Retinal pigment epithelial cell (primary cell): ENCODE data around the gene LHPP.

Experiments
- DNase-seq: peaks from one replicate; pipeline ENCODE4 v3.0.0-alpha.2; 2010; ENCODE audit warnings: low read depth
- H3K4me3 ChIP-seq: 2 replicates; pipeline ENCODE4 v1.5.1; 2011; ENCODE audit warnings: mild to moderate bottlenecking, low read length, control low read depth, moderate library complexity
- TF ChIP-seq, protein P1 (sequence below): conservative IDR thresholded peaks from 2 replicates; pipeline ENCODE4 v1.5.1; 2011; ENCODE audit warnings: low read depth, low read length, control low read depth, inconsistent platforms

Gene LHPP, protein sequence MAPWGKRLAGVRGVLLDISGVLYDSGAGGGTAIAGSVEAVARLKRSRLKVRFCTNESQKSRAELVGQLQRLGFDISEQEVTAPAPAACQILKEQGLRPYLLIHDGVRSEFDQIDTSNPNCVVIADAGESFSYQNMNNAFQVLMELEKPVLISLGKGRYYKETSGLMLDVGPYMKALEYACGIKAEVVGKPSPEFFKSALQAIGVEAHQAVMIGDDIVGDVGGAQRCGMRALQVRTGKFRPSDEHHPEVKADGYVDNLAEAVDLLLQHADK

DNA sequence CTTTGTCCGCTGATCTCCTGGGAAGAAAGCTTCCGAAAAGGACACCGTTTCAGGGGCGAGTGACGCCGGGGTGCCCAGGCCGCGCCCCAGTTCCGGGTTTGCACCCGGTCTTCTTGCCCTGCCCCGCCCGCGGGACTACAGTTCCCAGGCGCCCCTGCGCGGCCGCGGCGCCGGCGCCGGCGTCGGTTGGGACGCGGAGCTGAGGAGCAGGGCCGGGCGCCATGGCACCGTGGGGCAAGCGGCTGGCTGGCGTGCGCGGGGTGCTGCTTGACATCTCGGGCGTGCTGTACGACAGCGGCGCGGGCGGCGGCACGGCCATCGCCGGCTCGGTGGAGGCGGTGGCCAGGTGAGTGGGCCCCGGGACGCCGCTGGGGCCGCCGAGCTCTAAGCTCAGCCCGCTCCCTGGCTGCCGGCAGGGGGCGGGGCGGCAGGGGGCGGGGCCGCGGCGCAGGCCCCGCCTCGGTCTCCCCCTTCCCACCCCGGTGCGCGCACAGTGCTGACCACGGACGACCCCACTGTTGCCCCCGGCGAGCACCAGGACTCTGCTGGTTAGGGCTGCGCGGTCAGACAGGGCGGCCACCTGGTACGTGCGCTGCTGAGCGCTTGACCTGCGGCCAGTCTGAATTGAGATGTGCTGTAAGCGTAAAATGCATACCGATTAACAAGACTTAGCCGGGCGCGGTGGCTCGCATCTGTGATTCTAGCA lies at the start of gene LHPP:
TSS of gene LHPP (plus strand) at position 182 of the 706 bp plus-strand sequence. CDS start at position 222, 40 bp downstream.
- no peak for DNase-seq
- TF ChIP-seq, protein P1, sequence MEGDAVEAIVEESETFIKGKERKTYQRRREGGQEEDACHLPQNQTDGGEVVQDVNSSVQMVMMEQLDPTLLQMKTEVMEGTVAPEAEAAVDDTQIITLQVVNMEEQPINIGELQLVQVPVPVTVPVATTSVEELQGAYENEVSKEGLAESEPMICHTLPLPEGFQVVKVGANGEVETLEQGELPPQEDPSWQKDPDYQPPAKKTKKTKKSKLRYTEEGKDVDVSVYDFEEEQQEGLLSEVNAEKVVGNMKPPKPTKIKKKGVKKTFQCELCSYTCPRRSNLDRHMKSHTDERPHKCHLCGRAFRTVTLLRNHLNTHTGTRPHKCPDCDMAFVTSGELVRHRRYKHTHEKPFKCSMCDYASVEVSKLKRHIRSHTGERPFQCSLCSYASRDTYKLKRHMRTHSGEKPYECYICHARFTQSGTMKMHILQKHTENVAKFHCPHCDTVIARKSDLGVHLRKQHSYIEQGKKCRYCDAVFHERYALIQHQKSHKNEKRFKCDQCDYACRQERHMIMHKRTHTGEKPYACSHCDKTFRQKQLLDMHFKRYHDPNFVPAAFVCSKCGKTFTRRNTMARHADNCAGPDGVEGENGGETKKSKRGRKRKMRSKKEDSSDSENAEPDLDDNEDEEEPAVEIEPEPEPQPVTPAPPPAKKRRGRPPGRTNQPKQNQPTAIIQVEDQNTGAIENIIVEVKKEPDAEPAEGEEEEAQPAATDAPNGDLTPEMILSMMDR: no peak
- peak within 1 kb of the TSS; percentile 80 for H3K4me3 ChIP-seq

DNA sequence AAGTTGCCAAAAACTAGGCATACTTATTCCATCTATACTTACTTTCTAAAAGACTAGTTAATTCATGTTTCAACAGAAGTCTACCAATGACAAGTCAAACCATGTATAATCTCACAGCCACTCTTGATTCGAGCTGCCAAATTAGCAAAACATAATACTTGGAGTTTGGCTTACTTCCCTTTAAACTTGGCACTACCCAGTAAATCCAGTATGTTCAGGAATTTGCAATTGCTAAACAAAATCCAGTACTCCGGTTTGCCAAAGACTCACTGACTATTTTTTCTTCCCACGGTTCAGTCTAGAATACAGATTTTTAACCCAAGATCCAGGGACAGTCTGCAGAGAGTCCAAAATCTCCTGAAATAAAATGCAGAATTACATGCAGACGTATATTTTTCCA lies 47.5 kb upstream of the LHPP start:
- no peak overlapping the region for H3K4me3 ChIP-seq
- DNase-seq: peak; percentile 70
- TF ChIP-seq, protein P1: no peak

DNA sequence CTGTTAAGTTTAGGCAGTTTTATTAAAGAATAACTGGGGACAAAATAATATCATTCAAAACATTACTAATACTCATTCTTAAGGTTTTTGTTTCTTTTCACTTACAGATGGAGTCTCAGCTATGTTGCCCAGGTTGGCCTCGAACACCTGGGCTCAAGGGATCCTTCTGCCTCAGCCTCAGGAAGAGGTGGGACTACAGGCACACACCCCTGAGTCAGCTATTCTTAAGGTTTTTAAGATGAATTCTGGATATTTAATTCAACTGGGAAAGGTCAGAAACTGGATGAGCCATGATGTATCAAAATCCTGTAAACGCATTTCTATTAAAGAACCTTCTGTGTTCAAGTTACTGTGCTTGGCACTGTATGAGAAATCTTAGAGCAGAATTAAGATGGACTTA lies 46.4 kb upstream of the LHPP start:
- DNase-seq: no peak
- TF ChIP-seq, protein P1: no peak
- no peak overlapping the region for H3K4me3 ChIP-seq

DNA sequence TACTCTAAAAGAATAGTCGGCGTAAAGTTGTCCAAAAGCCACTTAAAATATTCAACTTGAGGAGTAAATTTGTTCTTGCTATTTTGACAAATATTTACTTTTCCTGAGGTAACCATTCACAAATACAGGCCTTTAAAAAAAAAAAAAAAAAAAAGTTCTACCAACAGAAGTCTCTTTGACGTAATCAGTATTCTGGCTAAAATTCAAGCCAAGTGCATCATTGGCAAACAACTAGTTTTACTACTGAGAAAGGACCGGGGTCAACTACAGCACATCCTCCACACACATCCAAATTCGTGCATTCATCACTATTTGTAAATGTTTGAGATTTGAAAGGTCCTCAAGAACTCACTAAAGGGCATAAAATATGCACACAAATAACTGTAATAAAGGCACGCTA lies 44.9 kb upstream of the LHPP start:
- TF ChIP-seq, protein P1: no peak
- DNase-seq: no peak
- no peak overlapping the region for H3K4me3 ChIP-seq

DNA sequence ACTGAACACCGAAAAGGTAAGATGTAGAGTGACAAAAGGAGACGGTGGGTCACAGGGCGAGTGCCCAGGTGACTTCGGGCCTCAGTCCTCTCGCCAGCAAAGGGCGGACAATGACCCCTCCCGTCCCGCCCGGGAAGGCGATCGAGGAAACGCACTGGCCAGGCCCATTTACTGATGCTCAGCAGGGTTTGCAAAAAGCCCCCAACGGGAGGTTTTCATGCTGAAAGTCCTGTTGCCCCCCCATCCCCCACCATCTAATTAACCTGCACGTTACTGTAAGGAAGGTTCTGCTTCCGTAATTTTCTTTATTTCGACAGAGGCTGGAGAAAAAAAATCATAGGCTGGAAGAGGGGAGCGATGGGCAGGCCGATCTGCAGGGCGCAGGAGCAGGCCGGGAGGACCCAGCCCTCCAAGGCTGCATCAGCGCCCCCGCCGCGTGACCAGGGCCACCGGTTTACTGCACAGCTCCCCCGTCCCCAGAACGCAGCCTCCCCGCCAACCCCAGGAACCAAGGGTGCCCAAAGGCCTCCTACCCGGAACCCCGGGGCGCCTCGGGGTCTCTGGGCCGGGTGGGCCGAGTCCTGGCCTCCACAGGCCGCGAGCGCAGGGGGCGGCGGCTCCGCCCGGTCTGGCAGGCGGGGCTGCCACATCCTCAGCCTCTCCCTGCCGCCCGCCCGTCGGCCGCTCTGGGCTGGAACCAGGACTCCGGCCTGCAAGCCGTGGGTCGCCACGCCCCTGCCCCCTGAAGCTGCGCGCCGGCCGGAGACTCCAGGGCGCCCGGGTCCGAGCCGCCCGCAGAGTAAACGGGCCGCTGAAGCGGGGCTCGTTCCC lies 43.5 kb upstream of the LHPP start:
- DNase-seq: peak; percentile 14
- TF ChIP-seq, protein P1: no peak
- peak overlapping the region; percentile 61 for H3K4me3 ChIP-seq

DNA sequence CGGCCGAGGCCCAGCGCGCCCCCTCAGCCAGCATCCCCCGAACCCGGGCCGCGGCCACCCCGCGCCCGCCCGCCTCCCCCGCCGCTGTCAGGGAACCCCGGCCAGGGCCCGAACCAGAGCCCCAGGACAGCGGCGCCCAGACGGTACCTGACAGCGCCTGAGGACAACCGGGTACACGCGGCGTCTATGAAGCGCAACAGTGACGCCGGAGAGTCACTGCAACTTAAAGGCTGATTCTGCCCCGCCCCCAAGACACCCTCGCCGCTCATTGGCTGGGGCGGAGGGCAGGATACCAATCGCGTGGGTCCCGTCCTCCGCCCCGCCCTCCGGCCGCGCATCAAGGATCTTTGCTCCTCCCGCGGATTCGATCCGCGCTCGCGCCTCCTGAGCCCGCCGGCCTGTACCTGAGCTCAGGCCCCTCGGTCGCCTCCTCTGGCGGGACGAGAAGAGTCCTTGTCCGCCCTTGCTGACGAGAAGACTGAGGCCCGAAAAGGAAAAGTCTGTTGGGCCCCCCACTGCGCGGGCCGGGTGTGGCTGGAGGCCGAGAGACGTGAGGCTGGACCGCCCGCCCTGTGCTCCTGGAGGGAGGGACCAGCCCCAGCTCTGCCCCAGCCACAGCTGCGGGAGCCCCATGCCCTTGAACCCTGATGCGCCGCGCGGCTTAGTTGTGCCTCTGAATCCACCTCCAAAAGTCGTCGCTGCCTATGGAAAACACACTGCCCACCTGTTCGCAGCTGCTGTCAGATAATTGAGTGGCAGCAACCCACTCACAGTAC lies 42.7 kb upstream of the LHPP start, which contains the start of gene OAT:
TSS of gene OAT (minus strand) at position 198 of the 776 bp plus-strand sequence. CDS start 6,752 bp downstream, outside the sequence.
- peak; percentile 72 for DNase-seq
- H3K4me3 ChIP-seq: peak within 1 kb of the TSS; percentile 61
- TF ChIP-seq, protein P1: no peak
